ENCODE results near the gene ABCB11.

DNA sequence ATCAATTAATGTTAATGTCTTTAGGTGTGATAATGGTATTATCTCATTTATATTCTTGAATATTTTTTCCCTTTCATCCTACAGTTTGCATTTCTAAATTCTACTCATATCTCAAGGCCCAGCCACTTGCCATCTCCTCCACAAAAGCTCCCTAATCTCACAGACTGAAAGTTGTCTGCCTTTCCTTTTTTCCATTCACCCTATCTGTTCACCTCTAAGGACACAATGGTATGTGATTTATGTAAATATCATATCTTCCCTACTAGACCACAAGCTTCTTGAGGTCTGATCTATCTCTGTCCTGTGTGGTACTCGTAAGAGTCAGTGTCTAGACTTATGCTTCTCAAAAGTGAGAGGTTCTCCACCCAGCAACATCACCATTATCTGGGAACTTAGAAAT, 137.0 kb downstream of the ABCB11 start:
- TF ChIP-seq, protein P1, sequence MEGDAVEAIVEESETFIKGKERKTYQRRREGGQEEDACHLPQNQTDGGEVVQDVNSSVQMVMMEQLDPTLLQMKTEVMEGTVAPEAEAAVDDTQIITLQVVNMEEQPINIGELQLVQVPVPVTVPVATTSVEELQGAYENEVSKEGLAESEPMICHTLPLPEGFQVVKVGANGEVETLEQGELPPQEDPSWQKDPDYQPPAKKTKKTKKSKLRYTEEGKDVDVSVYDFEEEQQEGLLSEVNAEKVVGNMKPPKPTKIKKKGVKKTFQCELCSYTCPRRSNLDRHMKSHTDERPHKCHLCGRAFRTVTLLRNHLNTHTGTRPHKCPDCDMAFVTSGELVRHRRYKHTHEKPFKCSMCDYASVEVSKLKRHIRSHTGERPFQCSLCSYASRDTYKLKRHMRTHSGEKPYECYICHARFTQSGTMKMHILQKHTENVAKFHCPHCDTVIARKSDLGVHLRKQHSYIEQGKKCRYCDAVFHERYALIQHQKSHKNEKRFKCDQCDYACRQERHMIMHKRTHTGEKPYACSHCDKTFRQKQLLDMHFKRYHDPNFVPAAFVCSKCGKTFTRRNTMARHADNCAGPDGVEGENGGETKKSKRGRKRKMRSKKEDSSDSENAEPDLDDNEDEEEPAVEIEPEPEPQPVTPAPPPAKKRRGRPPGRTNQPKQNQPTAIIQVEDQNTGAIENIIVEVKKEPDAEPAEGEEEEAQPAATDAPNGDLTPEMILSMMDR (IDR thresholded peaks at IDR 0.05): no peak
- no peak for TF ChIP-seq POLR2A (IDR thresholded peaks at IDR 0.05)
